HG03432 (cell line): ENCODE data around the gene SLC22A12.

Source experiments
- ATAC-seq: cut with Tn5 transposase; IDR thresholded peaks from one replicate; pipeline ENCODE4 v1.9.1; 2021; ENCODE audit warnings: mild to moderate bottlenecking, moderate library complexity; ENCODE audit not compliant: unreplicated experiment

The SLC22A12 gene

DNA sequence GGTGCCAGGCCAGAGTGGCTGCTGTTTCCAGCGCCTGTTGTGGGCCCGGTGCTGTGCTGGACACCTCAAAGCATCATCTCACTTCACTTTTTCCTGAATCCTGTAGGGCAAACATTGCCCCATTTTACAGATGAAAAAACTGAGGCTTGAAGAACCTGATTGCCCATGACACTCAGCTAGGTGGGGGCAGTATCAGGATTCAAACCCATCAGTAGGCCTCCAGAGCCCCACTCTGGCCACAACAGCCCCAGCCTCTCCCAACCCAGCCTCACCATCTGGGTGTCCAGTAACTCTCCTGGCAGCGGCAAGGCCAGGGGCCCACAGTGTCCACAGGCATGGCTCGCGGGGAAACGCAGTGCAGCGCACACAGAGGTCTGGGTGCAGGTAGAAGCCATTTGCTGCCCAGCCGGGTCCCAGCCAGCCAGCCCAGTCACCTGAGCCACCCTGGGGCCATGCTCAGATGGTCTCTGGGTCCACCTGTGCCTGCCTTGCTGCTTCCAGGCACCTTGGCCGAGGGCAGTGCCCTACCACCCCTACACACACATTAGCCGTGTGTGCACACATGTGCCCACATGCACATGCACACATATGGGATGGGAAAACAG, 11.5 kb downstream of the SLC22A12 start:
- no peak for ATAC-seq

DNA sequence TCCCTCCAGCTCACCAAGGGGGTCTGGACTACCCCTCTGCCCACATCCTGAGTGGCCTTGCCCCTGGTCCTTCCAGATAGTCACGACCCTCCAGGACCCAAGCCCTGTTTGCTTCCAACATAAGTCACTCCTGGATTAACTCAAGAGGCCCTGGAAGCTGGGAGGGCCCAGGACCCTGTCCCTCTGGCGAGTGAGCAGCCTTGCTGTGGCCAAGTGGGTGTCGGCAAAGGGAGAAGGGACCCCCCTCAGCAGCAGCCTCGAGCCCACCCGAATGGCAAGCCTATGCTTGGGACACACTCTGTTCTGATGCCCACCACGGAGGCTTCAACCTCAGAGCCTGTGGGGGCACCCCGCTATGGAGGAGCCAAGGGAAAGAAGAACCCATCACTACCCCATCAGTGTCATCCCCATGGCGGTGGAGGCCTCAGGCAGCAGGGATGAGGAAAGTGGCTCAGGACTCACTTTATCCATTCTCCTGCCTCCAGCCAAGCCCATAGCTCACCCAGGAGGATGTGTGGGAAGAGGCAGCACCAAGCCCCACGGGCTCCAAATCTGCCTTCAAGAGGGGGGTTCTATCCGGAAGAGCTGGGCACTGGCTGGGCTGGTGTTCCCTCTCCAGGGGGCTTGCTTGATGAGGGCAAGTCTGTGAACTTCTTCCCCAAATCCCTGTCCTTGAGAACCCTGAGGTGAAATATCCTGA, 12.5 kb downstream of the SLC22A12 start:
- no peak for ATAC-seq

DNA sequence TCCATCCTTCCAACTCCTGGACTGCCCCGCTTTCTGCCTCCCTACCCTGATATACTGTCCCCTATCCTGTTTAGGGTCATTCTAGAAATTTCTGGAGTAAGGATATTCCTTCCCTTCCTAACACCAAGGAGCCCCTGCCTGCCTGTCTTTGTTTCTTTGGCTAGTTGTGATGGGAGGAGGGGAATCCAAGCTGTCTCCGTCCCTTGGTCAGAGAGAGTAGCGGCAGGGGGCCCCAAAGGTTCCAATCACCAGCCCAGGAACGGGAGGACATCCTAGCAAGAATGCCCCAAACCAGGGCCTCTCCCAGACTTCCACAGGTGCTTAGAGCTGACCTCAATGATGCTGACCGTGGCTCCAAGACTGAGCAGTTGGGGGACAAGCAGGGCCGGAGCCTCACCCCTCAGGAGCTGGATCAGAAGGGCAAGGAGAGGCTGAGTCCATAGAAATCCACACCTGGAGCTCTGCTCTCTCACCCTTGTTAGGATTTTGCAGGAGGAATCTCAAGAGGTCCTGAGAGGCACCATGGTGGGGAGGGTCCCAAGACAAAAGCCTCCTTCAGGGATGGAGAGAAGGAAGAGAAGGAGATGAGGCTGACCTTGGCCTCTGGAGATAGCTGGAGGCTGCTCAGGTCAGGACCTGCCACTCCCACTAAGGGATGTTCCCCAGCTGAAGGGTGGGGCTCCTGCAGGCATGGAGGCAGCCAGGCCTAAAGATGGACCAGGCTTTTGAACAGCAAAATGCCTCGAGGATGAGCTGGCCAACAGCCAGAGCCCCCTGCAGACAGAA, 13.6 kb downstream of the SLC22A12 start:
- no peak for ATAC-seq

DNA sequence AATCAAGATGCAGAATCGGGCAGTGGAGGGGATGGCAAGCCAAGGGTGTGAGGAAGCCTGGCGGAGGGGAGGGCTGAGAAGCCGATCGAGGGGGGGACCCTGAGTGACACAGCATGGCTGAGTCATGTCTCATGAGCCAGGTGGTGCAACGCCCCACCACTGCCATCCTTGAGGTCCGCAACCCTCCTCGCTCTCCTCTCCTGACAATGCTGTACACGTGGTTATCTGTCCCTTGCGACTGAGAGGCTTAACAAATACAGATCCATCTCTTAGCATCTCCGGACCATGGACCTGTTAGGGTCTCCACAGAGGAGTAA, 14.2 kb downstream of the SLC22A12 start:
- ATAC-seq = no peak

DNA sequence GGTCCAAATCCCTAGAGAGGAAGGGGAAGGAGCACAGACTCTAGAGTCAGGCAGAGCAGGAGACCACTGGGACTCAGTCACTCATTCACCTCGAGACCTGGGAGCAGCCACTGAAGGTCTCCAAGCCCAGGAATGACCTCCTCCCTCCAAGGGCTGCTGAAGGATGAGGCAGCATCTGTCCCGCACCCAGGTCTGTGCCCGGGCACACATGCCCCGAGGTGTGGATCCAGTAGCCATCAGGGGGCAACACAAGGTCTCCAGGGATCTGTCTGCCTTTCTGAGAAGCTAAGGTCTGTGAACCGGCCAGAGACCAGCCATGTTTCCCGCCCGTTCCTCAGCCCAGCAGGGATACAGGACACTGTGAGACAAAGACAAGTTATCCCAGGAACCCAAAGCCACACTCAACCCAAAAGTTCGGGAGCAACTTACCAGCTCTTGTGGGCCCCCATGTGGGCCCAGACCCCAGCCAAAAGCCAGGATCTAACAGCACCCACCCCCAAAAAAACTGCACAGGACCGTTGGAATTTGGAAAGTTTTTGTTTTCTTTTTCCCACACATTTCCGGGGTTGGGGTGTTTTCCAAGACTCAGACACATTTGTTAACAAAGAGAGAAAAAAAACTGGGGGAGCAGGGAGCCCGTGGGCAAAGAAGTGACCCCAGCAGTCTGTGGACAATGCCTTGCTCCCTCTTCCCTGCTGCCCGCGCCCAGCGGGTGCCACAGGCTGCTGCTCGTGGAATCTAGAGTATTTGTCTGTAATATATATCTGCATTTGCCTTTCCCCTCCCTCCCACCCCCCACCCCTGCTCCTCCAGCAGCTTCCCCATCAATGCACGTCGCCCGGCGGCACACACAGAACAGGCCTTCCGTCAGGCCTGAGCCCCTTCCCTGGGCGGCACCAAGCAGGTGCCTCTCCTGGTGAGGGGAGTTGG, 14.9 kb downstream of the SLC22A12 start:
- no peak for ATAC-seq

DNA sequence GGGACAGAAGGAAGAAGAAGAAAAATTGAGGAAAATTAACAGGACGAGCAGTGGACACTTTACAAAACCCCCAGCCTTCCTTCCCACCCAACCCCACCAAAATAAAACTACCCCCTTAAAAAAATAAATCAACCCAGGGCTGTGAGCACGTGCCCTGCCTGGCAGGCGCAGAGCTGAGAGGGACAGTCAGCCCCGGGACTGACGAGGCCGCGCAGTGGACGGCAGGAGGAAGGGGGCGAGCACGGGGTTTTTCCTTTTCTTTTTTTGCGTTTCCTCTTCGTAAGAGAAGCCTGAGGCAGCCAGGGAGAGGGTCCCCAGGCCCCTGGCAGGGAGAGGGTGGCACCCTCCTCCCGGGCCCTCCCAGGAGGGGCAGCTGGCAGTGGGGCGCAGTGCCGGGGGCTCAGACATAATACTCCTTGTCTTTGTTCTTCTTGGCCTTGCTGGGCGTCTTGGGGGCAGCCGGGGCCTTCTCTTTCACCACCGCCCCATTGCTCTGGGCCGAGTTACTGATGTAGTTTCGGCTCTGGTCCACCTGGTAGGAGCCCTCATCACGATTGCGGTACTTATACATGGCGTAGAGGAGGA, 15.9 kb downstream of the SLC22A12 start:
- ATAC-seq = no peak

DNA sequence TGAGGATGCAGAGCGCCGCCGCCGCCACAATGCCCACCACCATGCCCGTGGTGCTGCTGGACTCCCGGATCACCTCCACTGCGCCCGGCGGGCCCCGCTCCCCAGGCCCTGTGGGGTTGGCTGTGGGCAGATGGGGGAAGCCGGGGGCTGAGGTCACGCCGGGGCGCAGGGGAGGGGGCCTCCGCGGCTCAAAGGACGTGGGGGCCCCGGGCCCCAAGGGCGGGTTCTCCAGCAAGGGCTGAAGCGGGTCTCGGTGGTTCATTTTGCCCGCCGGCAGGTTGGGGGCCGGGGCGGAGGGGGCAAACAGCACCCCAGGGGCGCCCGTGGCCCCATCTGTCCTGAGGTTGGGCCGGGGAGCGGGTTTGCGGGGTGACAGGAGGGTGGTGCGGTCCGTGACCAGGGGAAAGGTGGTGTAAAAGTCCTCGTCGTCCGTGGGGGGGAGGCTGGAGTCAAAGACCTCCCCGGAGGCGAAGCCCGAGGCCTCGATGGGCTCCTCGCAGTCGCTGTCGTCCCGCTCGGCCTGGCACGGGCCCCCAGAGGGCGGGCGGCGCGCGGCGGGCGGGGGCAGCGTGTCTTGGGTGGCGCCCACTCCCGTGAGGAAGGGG, 16.5 kb downstream of the SLC22A12 start:
- ATAC-seq = no peak

DNA sequence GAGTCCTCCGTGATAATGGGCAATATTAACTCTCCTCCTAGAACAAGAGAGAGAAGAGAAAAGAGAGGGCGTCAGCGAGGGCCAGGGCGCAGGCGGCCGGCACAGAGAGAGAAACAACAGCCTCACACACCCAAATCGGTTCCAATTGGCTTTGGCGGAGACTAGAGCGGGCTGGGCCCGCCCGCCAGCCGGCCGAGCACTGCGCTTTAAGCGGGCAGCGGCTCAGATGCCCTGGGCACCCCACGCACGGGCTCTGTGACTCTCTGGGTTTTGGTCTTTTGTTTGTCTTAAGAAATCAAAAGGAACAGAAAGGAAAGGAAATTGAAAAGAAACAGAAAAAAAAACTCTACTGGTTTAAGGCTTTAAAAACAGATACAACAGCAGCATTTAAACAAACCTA, 17.0 kb downstream of the SLC22A12 start:
- ATAC-seq = no peak

DNA sequence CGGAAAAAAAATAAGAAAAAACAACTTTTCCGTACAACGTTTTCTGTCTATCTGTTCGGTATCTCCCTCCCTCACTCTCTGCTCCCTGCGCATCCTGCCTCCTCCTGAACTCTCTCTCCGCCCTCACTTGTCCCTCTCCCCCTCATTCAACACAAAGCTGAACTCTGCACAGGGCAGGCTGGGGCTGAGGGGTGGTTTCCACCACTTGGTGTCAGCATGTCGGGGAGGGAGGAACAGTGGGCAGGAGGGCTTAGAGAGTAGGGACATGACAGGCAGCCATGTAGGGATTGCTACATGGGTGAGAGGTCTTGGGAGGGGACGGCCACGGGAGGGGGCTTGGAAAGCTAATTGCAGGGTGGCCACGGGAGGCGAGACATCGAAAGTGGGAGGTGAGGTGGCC, 17.6 kb downstream of the SLC22A12 start:
- no peak for ATAC-seq

DNA sequence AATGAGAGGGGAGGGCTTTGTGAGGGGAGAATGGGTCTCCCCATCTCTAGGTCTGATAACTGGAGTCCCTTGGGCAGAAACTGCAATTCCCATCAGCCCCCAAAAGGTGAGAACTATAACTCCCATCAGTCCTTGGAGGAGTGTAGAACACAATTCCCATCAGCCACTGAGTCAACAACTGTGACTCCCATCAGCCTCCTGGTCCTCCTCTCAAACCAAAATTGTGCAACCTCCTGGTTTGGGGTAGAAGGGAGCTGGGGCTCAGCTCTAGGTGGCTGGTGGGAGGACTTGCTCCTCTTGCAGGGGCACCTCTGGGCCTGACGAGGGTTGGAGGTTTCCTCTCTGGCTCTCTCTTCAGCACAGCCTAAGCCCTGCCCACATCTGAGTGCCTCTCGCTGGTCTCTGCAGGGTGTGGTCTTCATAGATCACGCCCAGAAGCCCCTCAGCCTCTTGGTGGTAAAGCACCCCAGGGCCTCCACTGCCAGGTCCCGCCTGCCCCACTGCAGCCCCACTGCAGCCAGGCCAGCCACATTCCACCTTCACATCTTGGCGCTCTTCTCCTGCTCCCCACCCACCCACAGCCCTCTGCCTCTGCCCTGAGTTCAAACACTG, 18.5 kb downstream of the SLC22A12 start:
- ATAC-seq = no peak

DNA sequence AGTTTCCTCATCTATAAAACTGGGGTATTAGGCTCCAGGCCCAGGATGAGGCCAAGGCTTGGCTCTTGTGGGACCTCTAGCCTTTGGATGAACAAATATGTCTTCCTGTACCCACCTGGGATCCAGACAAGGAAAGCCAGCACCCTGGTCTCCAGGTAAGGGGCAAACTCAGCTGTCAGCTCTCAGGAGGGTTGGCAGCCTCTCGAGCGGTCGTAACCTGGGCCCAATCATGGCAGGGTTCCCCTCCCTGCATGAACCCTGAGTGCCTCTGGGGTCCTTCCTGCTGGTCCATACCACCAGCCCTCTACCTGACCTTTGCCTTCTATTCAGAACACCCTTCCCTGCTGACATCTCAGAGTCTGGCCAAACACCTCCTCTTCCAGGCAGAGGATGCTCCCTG, 19.6 kb downstream of the SLC22A12 start:
- ATAC-seq = no peak

DNA sequence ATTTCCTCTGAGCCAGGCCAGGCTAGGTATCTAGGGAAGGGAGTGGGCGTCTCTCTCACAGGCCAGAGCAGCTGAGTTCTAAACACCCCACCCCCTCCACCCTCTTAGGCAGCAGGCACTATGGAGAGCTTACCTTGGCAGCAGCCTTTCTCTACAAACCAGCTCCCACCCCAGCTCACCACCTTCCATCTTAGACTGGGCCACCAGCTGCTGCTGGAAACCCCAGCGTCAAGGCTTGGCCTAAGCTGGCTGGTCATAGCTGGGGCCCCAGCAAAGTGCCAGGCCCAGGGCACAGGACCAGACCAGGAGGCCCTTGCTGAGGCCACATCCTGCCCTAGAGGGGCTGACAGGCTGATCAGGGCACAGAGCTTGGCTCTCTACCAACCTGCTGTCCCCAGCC, 20.2 kb downstream of the SLC22A12 start:
- ATAC-seq = no peak

DNA sequence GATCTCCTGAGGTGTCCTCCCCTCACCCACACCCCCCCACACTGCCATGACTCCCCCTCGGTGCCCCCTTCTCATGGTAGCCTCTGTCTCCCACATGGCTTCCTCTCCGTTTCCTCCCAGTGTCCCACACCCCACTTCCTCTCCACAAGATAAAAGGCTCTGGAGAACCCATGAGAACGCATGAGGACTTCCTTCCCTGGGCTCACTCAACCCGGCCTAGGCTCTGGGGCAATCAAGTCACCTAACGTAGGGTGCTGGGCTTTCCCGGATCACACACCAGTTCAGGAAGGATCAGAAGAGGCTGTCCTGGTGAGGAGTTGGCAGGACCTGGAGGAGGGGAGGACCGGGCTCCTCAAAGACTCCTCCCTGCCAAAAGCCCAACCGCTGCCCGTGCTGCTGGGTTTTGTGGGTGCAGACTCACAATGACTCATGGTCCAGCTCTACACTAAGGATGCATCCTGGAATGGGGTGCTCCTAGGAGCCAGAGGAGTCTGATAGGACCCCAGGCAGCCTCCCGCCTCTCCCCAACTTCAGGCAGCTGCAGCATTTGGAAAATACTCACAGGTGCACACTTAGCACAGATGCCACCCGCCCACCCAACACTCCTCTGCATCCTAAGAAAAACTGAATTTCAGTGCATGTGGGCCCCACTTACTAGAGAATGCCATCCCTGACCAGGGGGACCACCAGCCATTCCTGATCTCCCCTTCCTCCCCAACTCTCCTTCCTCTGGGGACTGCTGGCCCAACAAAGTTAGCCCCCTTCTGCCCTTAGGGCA, 21.0 kb downstream of the SLC22A12 start:
- no peak for ATAC-seq

DNA sequence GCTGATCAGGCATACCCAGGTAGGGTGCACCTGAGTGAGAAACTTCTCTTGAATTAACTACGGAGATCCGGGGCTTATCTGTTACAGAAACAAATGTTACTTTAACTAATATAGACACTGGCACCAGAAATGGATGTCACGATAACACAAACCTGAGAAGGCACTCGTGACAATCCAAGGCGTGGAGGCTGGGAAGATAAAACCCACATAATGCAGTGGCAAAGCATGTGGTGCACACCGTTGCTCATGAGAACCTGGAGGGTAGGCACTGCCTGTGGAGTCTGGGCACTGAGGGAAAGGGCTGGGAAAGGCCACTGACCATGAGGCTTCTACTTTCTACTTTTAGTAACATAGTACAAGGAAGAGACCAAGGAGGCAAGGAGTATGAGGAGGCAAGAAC, 22.6 kb downstream of the SLC22A12 start:
- no peak for ATAC-seq

DNA sequence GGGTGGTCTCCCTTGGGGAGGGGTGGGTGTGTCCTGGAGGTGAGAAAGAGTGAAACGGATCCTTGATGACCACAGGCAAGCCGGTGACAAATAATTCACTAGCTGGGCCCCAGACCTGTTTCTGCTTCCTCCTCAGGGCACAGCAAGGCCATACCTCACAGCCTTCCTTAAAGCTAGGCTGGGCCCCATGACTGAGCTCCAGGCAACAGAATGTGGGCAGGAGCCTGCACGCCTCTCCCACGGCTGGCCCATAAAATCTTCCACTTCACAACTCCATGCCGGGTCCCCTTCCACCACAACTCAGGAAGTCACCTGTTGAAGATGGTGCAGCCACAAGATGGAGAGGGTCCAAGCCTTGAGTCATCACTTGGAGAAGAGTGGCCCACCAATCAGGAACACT, 23.9 kb downstream of the SLC22A12 start:
- ATAC-seq = no peak

DNA sequence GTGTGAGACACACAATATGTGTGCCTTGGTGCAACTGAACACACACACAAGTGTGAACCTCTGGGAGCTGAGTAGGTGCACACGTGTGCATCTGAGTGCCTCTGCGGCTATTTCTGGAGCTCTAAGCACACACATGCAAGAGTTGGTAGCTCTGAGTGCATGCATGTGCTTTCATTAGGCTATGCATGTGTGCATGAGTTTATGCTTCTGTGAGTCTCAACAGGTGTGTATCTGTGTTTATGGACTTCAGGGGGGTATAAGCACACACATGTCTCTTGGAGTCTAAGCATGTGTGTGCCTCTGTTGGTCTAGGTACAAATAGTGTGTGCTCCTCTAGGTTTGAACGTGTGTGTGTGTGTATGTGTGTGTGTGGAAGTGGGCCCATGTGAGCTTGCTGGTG, 25.8 kb downstream of the SLC22A12 start:
- ATAC-seq = no peak

DNA sequence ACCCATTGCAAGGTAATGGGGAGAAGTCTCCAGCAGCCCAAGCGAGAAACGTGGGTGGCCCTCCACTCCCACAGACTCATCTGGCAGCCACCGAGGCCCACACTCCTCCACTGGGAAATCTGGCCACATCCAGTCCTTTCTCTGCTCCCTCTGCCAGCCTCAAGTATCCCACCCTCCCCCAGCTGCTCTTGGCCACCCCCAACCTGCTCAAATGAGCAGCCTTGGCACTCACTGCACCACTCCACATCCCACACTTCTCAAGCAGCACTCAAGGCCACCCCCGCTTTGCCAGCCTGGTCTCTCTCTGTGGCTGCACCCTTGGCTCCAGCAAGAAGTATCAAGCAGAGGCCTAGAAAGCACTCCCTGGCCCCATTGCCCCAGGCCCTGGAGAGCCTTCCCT, 28.2 kb downstream of the SLC22A12 start:
- ATAC-seq = no peak

DNA sequence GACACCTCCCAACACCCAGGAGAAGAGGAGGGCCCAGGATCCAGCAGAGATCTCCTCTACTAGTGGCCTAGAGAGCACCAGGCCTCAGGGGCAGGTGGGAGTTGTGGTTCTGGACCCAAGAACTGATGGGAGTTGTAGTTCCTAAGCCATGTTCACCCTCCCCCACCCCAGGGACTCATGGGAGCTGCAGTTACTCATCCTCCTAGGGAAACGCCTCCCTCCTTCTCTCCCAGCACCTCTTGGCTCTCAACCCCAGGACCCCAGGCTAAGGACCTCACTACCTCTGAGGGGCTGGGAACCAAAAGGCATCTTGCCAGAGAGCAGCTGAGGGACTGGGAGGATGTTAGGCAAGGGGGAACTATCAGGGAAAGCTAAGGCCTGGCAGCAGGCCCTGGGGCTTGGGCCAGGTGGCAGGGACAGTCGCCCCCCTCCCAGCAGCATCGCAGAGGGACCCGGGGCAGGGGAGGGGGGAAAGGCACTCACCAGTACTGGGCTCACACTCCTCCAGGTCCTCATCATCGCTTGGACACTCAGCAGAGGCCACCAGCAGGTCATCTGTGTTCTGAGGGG, 28.9 kb downstream of the SLC22A12 start:
- no peak for ATAC-seq

DNA sequence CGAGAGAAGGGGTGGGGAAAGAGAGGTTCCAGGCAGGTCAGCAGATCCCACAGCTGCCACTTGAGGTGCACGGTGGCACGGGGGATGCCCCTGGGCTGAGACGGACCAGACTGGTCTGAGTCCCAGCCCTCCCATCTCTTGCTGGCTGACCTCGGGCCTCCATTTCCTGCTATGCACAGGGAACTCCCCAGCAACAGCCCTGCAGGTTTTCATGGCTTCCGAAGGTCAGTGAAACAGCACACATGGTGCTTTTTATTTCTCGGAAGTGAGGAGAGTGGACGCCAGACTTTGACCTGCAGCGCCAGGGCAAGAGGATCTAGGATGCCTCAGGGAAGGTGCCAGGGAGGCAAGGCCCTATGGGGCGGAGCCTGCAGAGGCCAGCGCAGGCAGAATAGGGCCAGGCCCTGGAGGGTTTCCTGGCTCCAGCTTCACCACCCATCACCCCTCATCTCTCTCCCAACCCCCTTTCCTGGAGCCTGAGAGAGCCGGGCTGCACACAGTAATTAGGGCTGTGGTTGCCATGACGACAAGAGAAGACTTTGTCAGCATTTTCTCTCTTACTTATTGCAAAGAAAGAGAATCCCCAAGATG, 29.5 kb downstream of the SLC22A12 start:
- ATAC-seq = no peak
